ENCODE measurements around the gene CCDC157.

The CCDC157 gene

GRCh38 chr22:30416837-30417236, 60.0 kb downstream of the CCDC157 start:
- DNase-seq: no peak

DNA sequence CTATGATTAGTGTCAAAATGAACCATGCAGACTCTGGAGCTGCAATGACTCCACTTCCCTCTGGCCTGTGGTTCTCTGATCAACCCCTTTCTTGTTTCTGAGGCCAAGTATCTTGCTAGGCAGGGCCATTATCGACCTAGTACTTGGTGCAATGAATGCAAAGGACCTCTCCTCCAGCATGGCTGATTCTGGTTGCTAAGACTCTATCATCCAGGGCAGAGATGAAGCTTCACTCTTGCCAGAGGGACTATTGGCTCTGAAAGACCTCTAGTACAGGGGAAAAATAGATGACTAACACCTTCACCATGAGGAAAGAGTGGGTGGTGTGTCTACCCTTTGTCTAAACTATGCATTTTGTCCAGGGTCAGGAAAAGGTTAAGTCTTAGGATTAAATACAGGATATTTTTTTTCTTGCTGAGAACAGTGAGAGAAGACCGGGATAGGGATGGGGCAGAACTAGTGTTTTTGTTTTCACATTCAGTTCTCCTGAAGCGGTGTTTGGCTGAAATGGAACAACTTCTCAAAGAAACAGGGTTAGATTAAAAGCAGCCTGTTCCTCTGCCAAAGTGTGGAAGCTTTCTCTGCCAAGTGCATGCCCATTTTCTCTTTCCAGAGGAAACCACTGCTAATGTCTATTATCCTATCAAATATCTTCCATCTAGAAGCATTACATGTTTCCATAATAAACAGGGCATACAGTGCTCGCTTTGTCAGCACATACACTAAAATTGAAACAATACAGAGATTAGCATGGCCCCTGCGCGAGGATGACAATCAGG, 63.7 kb downstream of the CCDC157 start:
- DNase-seq: no peak

DNA sequence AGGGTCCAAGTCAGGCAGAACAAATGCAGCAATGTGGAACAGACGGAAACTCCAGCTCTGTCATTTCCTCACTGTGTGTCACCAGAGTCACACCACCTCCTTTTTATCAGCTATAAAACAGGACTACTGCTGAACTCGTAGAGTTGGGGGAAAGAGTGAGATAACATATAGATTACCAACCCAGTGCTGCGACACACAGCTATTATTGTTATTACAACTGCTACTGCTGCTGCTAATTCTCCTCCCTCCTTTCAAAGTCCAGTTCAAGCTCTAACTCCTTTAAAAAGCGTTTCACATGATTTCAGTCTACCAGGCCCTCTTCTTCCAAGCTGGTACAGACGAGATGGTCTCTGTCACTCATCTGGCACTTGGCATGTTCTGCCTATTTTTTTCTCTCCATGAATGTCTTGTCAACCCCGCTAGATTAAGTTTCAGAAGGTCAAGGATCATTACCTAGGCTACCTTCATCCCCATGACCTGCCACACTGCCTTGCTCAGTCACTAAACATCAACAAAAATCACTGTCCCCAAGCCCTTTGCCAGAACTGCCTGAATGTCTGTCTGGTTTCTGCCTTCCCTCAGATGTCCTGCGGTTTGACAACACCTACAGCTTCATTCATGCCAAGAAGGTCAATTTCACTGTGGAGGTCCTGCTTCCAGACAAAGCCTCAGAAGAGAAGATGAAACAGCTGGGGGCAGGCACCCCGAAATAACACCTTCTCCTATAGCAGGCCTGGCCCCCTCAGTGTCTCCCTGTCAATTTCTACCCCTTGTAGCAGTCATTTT, 65.1 kb downstream of the CCDC157 start:
- DNase-seq: no peak

- DNase-seq: peak; percentile 78
Measured at GRCh38 chr22:30422481-30423300, 65.9 kb downstream of the CCDC157 start.

- peak; percentile 80 for DNase-seq
Measured at GRCh38 chr22:30423301-30423958, 66.6 kb downstream of the CCDC157 start.

DNA sequence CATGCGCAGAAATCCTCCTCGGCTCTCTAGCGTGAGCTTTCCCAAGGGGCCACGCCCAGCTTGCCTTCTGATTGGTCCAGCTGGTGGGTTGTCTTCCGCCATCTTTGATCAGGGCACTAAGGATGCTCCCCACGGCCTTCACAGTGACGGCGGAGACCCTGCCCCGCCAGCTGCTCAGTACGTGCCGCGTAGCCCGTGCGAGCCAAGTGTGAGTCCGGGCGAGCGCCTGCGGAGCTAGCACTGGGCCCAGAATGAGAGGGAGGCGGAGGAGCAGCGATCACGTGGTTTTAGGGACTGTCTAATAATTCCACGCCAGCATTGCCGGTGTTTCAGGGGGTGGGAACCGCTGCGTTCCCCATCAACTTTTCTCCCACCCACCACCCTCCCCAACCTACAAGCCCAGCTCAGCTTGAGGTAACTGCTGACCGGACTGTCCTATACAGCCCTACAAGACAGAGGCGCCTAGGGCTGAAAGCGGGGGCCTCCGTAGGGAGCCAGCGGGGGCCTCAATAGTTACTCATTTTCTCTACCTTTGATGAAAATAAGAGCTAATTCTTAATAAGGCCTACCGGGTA, 67.2 kb downstream of the CCDC157 start:
- peak; percentile 98 for DNase-seq

- no peak for DNase-seq
Measured at GRCh38 chr22:30424534-30425326, 67.9 kb downstream of the CCDC157 start.

DNA sequence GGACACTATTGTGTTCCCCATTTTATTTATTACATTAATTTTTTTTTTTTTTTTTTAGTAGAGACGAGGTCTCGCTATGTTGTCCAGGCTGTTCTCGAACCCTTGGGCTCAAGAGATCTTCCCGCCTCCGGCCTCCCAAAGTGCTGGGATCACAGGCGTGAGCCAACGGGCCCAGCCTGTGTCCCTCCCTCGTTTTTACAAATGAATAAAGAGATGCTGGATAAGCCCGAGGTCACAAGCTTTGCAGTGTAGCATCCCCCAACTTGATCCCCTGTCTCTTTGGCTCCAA, 68.5 kb downstream of the CCDC157 start:
- no peak for DNase-seq

DNA sequence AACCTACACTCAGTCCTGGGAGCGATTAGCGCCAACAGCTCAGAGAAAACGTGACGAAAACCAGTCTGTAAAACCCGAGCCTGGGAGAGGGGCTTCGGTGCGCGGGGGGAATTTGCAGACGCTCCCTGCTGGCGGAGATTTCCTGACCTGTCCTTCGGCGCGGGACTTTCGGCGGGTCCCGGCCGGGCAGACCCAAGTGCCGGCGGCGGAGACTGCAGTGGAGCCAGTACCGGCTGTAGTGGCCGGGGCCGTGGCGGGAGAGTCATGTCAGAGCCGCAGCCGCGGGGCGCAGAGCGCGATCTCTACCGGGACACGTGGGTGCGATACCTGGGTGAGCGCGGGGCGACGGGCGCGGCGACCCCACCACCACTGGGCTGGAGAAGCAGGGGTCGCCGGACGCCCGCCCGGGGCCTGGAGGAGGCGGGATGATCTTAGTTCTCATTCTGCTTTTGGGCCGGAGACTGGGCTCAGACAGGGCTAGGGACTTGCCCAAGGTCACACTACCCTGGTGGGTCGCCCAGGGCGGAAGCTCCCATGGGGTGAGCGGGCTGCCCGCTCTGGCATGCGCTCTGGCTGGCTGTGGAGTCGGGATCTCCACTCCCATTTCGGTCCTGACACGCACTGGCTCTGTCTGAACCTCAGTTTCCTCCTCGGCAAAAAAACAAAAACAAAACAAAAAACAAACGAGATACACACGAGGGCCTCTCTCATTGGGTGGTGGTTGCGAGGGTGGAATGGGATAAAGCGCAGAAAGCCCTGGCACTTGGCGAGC, 69.0 kb downstream of the CCDC157 start, which contains the start of gene MTFP1:
Gene MTFP1 (plus strand): TSS at position 153 of the 772 bp plus-strand sequence. CDS start 112 bp downstream, at position 265.
- peak; percentile 68 for DNase-seq
